ENCODE results near the gene ARHGAP42. TPM values are rescaled to one million over a fixed set of nuclear protein-coding genes. Genes with fewer than 3 reads are reported as not detected.

The ARHGAP42 gene
- total RNA-seq, 1 donor from 2014 or later, result 0.16 TPM

DNA sequence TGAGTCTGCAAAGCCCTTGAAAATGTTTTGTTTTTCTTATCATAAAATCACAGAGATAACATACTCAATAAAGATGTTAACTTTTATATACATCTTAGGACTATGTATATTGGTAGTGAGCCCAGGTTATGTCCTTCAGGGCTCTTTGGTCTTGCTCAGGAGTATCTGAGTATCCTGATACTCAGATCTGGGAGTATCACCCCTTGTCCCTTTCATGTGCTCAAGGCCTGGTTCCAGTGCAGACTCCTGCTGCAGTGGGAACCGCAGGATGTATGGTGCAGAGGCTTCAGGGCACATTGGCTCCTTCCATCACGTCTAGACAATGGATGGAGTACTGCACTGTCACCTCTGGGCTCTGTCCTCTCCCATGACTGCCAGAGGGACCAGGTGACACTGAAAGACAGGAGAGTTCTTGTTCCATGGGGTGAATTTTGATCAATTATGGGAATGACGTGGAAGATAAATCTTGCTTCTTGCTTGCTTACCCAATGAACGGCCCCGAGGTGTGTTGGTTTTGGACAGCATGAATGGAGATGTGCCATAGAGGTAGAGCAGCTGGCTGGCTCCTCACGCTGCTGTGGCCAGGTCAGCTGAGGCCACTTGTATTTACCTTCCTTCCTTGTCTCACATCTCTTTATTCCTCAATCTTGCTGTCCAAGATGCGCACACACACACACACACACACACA, 215.5 kb downstream of the ARHGAP42 start:
- H3K36me3 Mint-ChIP-seq (ENCODE audit: low read depth), result no peaks in the 10 kb centered on the region
- no peaks in the 10 kb centered on the region for H3K4me1 Mint-ChIP-seq (ENCODE audit: low read depth)
- no peak overlapping the region for H3K27ac Mint-ChIP-seq
- DNase-seq (ENCODE audit: low spot score), result no peak
- no peak overlapping the region for H3K4me3 Mint-ChIP-seq (ENCODE audit: low read depth)
- H3K27me3 Mint-ChIP-seq (ENCODE audit: low read depth), result no peaks in the 10 kb centered on the region
- peaks cover 4% of the 10 kb centered on the region for H3K9me3 Mint-ChIP-seq
- intact Hi-C loops (cut with micrococcal nuclease), result no loop called here

DNA sequence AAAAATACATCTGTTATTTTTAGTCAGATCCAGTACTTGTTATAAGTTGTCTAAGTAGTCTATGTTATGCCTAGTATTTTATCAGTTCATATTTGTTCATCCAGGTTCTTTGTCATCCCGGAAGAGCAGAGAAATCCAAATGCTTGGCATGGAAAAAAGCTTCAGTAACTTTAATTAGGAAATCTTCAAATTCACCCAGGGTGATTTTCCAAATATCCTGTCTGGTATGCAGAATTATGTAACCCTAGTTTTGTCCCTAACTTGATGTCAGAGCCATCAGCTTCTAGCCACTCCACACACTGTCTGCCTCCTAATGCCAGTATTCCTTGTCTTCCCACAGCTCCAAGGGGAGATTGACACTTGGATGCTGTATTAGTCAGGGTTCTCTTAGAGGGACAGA, 216.2 kb downstream of the ARHGAP42 start:
- Mint-ChIP-seq H3K36me3 (ENCODE audit: low read depth) (no peaks in the 10 kb centered on the region), H3K27ac (no peak overlapping the region), H3K27me3 (ENCODE audit: low read depth) (no peaks in the 10 kb centered on the region), H3K4me1 (ENCODE audit: low read depth) (no peaks in the 10 kb centered on the region), H3K4me3 (ENCODE audit: low read depth) (no peak overlapping the region), H3K9me3 (peaks cover 4% of the 10 kb centered on the region)
- intact Hi-C loops (cut with micrococcal nuclease), result no loop called here
- DNase-seq (ENCODE audit: low spot score), result no peak

DNA sequence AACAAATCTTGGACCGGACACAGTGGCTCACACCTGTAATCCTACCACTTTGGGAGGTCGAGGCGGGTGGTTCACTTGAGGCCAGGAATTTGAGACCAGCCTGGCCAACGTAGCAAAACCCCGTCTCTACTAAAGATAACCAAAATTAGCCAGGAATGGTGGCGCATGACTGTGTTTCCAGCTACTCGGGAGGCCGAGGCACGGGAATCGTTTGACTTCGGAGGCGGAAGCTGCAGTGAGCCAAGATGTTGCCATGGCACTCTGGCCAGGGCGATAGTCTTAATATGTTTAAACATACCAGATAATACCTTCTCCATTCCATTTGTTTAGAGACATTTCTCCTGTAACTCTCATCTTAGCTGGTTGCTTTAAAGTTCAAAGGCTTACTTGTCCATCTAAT, 218.6 kb downstream of the ARHGAP42 start:
- no peaks in the 10 kb centered on the region for H3K27me3 Mint-ChIP-seq (ENCODE audit: low read depth)
- DNase-seq (ENCODE audit: low spot score), result no peak
- H3K27ac Mint-ChIP-seq, result no peak overlapping the region
- intact Hi-C loops (cut with micrococcal nuclease), result no loop called here
- H3K4me1 Mint-ChIP-seq (ENCODE audit: low read depth), result no peaks in the 10 kb centered on the region
- H3K36me3 Mint-ChIP-seq (ENCODE audit: low read depth), result no peaks in the 10 kb centered on the region
- H3K9me3 Mint-ChIP-seq, result no peaks in the 10 kb centered on the region
- no peak overlapping the region for H3K4me3 Mint-ChIP-seq (ENCODE audit: low read depth)

DNA sequence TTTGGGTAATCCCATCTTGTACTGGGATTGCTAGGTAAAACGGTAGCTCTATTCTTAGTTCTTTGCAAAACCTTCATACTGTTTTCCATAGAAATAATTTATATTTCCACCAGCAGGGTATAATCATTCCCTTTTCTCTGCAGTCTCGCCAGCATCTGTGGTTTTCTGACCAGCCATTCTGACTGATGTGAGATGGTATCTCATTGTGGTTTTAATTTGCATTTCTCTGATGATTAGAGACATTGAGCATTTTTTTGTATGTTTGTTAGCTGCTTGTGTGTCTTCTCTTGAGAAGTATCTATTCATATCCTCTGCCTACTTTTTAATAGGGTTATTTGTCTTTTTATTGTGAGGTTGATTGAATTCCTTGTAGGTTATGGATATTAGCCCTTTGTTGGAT, 221.7 kb downstream of the ARHGAP42 start:
- no peaks in the 10 kb centered on the region for H3K36me3 Mint-ChIP-seq (ENCODE audit: low read depth)
- no peaks in the 10 kb centered on the region for H3K9me3 Mint-ChIP-seq
- no peaks in the 10 kb centered on the region for H3K4me1 Mint-ChIP-seq (ENCODE audit: low read depth)
- H3K27me3 Mint-ChIP-seq (ENCODE audit: low read depth), result no peaks in the 10 kb centered on the region
- H3K27ac Mint-ChIP-seq, result no peak overlapping the region
- DNase-seq (ENCODE audit: low spot score), result no peak
- intact Hi-C loops (cut with micrococcal nuclease), result no loop called here
- no peak overlapping the region for H3K4me3 Mint-ChIP-seq (ENCODE audit: low read depth)

DNA sequence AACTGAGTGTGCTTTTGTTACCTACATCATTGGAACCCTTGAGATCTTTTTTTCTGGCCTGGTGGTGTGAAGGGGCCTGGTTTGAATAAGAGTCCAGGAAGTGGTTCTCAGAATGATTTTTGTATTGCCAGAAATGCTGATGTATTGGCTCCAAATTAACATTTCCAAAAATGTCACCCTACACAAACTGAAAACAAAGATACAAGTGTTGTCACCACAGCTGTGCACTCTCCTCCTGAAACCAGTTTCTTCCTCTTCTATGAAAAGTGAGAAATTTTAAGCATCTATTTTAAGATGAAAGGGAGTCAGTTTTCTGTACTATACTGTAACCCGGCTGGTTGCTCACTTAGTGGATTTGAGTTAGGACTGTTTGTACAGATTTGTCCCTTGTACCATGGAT, 223.7 kb downstream of the ARHGAP42 start:
- H3K4me3 Mint-ChIP-seq (ENCODE audit: low read depth), result no peak overlapping the region
- no peaks in the 10 kb centered on the region for H3K4me1 Mint-ChIP-seq (ENCODE audit: low read depth)
- no peak for DNase-seq (ENCODE audit: low spot score)
- H3K27ac Mint-ChIP-seq, result no peak overlapping the region
- no peaks in the 10 kb centered on the region for H3K27me3 Mint-ChIP-seq (ENCODE audit: low read depth)
- H3K9me3 Mint-ChIP-seq, result no peaks in the 10 kb centered on the region
- intact Hi-C loops (cut with micrococcal nuclease), result no loop called here
- no peaks in the 10 kb centered on the region for H3K36me3 Mint-ChIP-seq (ENCODE audit: low read depth)

DNA sequence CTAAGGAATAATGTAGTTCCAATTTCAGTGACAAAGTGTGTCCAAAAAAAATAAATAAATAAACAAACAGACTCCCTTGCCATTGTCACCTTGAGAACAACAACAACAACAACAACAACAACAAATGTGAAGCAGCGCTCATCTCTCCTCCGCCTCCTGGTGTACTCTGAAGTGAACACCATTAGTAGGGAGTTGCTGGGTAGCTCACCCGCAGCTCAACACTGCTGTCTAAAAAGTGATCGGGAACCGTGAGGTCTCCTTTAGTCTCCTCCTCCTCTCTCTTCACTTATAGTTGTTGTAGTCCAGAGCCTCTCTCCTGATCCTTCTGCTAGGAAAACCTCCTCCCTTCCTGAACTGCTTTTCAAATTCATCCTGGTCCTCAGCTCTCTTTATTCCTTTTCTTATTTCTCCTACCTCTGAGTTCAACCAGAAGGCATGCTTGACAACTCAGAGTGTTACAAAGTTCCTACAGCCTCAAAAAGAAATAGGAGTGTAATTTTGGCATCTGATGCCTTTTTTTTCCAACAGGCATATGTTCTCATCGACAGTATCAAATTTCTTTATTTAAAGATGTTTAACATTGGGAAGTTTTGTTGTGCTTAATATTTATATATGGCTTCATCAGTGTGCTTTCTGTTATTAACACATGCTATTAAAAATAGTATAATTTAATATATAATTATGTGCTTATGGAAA, 227.5 kb downstream of the ARHGAP42 start:
- Mint-ChIP-seq H3K4me3 (ENCODE audit: low read depth) (no peak overlapping the region), H3K9me3 (no peaks in the 10 kb centered on the region), H3K4me1 (ENCODE audit: low read depth) (no peaks in the 10 kb centered on the region), H3K27me3 (ENCODE audit: low read depth) (no peaks in the 10 kb centered on the region), H3K27ac (no peak overlapping the region), H3K36me3 (ENCODE audit: low read depth) (no peaks in the 10 kb centered on the region)
- DNase-seq (ENCODE audit: low spot score), result no peak
- intact Hi-C loops (cut with micrococcal nuclease), result no loop called here

DNA sequence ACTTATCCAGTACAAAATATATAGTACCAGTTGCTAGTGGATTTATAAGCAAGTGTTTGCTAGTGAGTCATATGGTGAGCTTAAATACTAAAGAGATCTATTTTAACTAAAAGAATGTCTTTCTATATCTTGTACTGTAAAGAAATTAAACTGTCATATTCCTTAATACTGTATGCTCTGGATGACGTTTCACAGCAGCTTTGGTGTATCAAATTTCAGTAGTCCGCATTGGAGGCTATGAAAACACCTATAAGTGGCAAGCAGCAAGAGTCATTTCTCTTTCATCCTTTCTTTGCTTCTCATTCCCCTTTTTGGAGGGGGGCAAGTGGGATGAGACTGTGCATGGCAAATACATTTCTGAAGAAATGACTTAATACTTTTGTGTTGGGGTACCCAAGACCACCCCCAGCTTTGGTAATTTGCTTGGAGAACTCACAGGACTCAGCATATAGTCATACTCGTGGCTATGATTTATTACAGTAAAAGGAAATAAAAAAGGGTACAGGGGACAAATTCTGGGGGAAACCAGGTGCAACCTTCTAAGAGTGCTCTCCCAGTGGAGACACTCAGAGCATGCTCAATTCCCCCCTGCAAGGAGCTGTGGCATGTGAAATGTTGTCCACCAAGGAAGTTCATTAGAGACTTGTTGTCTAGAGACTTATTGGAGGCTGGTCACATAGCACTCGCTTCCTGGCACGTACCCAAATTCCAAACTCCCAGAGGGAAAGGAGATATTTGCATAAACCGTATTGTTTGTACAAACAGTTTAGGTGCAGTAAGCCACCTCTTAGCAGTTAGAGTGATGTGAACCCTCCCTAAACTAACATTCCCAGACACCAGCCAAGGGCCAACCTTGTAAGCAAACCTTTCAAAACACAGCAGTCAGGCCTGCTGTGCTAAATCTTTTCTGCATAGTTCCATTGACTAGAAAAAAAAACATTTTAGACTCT, 231.7 kb downstream of the ARHGAP42 start:
- Mint-ChIP-seq H3K27ac (no peak overlapping the region), H3K36me3 (ENCODE audit: low read depth) (no peaks in the 10 kb centered on the region), H3K4me1 (ENCODE audit: low read depth) (no peaks in the 10 kb centered on the region), H3K9me3 (no peaks in the 10 kb centered on the region), H3K4me3 (ENCODE audit: low read depth) (no peak overlapping the region), H3K27me3 (ENCODE audit: low read depth) (no peaks in the 10 kb centered on the region)
- intact Hi-C loops (cut with micrococcal nuclease), result no loop called here
- DNase-seq (ENCODE audit: low spot score), result no peak

DNA sequence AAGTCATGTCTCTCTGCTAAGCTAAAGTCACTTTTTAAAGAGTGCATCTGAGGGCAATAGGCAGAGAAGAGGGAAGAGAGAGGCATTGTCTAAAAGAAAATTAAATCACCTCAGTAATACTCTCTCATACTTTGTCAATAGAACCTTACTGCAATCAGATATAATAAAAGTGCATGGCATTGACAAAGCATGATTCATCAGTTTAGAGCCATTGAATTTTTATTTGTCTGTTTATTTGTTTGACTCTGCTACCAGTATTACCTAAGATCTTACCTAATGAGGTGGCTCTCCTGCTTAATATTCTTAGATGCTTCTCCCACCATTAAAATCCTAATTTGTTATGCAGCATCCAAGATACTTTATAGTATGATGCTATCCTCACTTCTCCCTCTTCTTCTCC, 233.5 kb downstream of the ARHGAP42 start:
- no peaks in the 10 kb centered on the region for H3K36me3 Mint-ChIP-seq (ENCODE audit: low read depth)
- H3K4me1 Mint-ChIP-seq (ENCODE audit: low read depth), result no peaks in the 10 kb centered on the region
- no peaks in the 10 kb centered on the region for H3K27me3 Mint-ChIP-seq (ENCODE audit: low read depth)
- H3K4me3 Mint-ChIP-seq (ENCODE audit: low read depth), result no peak overlapping the region
- no peaks in the 10 kb centered on the region for H3K9me3 Mint-ChIP-seq
- no peak overlapping the region for H3K27ac Mint-ChIP-seq
- no peak for DNase-seq (ENCODE audit: low spot score)
- intact Hi-C loops (cut with micrococcal nuclease), result no loop called here

DNA sequence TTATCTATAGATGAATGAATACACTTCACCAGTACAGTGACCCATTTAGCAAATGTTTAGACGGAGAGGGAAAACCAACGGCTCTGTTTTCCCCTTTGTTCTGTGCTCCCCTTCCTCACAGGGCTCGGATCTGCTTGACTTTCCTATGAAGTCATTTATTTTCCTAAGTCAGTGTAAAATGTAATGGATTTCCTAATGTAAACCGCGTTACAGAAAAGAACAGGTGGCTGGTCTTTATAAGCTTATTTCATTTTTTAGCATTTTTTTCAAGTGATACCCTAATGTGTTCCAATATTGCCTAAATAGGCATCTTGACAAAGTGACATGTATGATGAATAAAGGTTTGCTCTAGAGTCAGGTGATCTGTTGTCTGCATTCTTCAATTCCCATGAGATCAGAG, 235.0 kb downstream of the ARHGAP42 start:
- no peak for DNase-seq (ENCODE audit: low spot score)
- Mint-ChIP-seq H3K4me1 (ENCODE audit: low read depth) (no peaks in the 10 kb centered on the region), H3K27me3 (ENCODE audit: low read depth) (no peaks in the 10 kb centered on the region), H3K4me3 (ENCODE audit: low read depth) (no peak overlapping the region), H3K27ac (no peak overlapping the region), H3K9me3 (no peaks in the 10 kb centered on the region), H3K36me3 (ENCODE audit: low read depth) (no peaks in the 10 kb centered on the region)
- intact Hi-C loops (cut with micrococcal nuclease), result no loop called here

DNA sequence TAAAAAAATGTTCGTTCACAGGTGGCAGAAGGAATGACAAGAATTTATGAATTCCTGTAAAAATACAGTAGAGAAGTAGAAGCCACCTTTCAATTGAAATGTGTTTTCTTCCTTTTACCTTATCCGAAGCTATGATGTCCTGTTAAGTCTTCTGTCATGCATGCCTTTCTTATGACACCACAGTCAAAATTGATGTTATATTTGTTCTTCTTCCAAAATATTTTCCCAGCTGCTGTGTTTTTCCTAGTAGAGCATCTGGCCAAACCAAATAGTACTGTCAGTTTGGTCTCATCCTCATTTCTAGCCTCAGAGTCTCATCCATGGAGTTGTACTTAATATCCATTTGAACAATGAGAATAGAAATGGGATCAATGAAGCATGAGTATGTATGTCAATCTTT, 236.5 kb downstream of the ARHGAP42 start:
- Mint-ChIP-seq H3K27me3 (ENCODE audit: low read depth) (no peaks in the 10 kb centered on the region), H3K9me3 (no peaks in the 10 kb centered on the region), H3K27ac (no peak overlapping the region), H3K36me3 (ENCODE audit: low read depth) (no peaks in the 10 kb centered on the region), H3K4me1 (ENCODE audit: low read depth) (no peaks in the 10 kb centered on the region), H3K4me3 (ENCODE audit: low read depth) (no peak overlapping the region)
- intact Hi-C loops (cut with micrococcal nuclease), result no loop called here
- no peak for DNase-seq (ENCODE audit: low spot score)

DNA sequence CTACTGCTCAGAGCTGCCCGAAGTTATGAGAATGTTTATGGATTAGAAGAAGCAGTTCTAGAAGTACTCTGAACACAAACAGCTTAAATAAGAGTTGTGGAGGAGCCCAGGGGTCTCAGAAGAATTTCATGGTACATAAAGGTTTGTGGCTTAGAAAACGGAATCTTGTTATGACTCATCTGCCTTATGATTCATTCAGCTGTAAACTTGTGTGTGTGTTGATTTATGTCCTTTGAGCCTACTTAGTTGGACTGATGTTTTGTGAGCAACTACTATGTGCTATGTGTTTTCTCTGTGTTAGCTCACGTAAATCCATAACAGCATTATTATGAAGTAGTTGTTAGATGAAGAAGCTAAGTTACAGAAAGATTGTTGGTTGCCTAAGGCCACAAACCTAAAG, 238.8 kb downstream of the ARHGAP42 start:
- Mint-ChIP-seq H3K4me1 (ENCODE audit: low read depth) (no peaks in the 10 kb centered on the region), H3K27ac (no peak overlapping the region), H3K4me3 (ENCODE audit: low read depth) (no peak overlapping the region), H3K9me3 (no peaks in the 10 kb centered on the region), H3K27me3 (ENCODE audit: low read depth) (no peaks in the 10 kb centered on the region), H3K36me3 (ENCODE audit: low read depth) (no peaks in the 10 kb centered on the region)
- no peak for DNase-seq (ENCODE audit: low spot score)
- intact Hi-C loops (cut with micrococcal nuclease), result loop anchor here (5.0 kb wide), 1 partner anchor 239 kb away; the partner anchor contains the start of gene ARHGAP42

DNA sequence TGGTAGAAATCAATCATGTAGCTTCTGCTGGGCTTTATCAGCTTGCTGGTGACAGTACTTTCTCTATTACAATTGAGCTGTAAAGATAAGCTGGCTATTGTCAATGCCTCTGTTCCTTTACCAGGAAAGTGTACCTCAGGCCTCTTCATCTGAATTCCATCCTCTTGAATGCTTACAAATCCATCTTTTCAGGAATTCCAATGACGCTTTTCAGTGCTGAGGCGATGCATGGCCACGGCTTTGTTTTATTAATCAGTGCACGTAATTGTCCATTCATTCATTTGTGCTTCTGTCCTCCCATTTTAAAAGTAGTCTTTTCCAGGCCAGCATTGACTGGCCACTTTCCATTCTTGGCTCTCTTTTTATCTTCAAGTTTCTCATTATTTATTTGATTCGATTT, 240.5 kb downstream of the ARHGAP42 start:
- Mint-ChIP-seq H3K4me1 (ENCODE audit: low read depth) (no peaks in the 10 kb centered on the region), H3K27me3 (ENCODE audit: low read depth) (no peaks in the 10 kb centered on the region), H3K27ac (no peak overlapping the region), H3K4me3 (ENCODE audit: low read depth) (no peak overlapping the region), H3K36me3 (ENCODE audit: low read depth) (no peaks in the 10 kb centered on the region), H3K9me3 (no peaks in the 10 kb centered on the region)
- DNase-seq (ENCODE audit: low spot score), result no peak
- intact Hi-C loops (cut with micrococcal nuclease), result loop anchor here (5.0 kb wide), 1 partner anchor 240 kb away; the partner anchor contains the start of gene ARHGAP42

DNA sequence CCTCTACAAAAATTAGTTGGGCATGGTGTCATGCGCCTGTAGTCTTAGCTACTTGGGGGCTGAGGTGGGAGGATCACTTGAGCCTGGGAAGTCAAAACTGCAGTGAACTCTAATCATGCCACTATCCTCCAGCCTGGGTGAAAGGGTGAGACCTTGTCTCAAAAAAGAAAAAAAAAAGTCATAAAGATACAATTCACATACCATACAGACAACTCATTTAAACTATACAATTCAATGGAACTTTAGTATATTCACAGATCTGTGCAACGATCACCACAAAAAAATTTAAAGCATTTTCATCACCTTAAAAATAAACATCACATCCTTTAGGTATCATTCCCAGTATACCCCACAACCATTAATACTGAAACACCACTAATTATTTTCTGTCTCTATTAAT, 241.3 kb downstream of the ARHGAP42 start:
- Mint-ChIP-seq H3K27ac (no peak overlapping the region), H3K9me3 (no peaks in the 10 kb centered on the region), H3K4me3 (ENCODE audit: low read depth) (no peak overlapping the region), H3K36me3 (ENCODE audit: low read depth) (no peaks in the 10 kb centered on the region), H3K27me3 (ENCODE audit: low read depth) (no peaks in the 10 kb centered on the region), H3K4me1 (ENCODE audit: low read depth) (no peaks in the 10 kb centered on the region)
- DNase-seq (ENCODE audit: low spot score), result no peak
- intact Hi-C loops (cut with micrococcal nuclease), result loop anchor here (5.0 kb wide), 1 partner anchor 241 kb away; the partner anchor contains the start of gene ARHGAP42

Measured in activated T-helper 2 cell treated with anti-CD3 and anti-CD28 coated beads, Interferon-gamma antibody, Interleukin-2, Interleukin-4, amounts not matched to agents 10 μg/mL and 5 μg/mL and 100 μg/mL, durations not matched to agents 14 hours and 24 hours and 36 hours (primary cell).